GM12801 (cell line): ENCODE measurements around the gene CFAP157.

Experiments
- TF ChIP-seq, protein P1 (sequence below): IDR thresholded peaks from one replicate; pipeline ENCODE4 v1.5.1; 2011; ENCODE audit warnings: control low read depth; ENCODE audit not compliant: insufficient read length; ENCODE audit errors: extremely low read depth

CFAP157 gene

DNA sequence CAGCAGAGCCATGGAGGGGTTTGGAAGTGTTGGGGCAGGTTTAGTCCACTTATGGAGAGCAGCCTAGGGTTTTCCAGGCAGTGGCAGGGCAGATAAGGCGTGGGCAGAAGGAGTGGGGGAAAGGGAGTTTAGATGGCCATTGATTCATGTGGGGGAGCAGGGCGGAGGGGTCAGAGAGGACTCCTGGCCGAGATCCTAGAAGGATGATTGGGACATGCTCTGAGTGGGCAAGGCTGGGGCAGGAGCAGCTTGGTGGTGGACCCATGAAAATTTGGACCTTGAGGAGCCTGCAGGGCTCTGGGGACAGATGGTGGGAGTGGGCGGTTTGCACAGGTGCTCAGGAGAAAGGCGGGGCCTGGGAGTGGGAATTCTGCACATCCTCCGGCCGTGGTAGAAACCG lies 46.4 kb downstream of the CFAP157 start:
- TF ChIP-seq, protein P1, sequence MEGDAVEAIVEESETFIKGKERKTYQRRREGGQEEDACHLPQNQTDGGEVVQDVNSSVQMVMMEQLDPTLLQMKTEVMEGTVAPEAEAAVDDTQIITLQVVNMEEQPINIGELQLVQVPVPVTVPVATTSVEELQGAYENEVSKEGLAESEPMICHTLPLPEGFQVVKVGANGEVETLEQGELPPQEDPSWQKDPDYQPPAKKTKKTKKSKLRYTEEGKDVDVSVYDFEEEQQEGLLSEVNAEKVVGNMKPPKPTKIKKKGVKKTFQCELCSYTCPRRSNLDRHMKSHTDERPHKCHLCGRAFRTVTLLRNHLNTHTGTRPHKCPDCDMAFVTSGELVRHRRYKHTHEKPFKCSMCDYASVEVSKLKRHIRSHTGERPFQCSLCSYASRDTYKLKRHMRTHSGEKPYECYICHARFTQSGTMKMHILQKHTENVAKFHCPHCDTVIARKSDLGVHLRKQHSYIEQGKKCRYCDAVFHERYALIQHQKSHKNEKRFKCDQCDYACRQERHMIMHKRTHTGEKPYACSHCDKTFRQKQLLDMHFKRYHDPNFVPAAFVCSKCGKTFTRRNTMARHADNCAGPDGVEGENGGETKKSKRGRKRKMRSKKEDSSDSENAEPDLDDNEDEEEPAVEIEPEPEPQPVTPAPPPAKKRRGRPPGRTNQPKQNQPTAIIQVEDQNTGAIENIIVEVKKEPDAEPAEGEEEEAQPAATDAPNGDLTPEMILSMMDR, result no peak

GRCh38 chr9:127753622-127754021 lies 46.8 kb downstream of the CFAP157 start:
- TF ChIP-seq, protein P1, result no peak

GRCh38 chr9:127754099-127755060 lies 47.6 kb downstream of the CFAP157 start:
- TF ChIP-seq, protein P1, result no peak

- TF ChIP-seq, protein P1, result no peak
Observed at GRCh38 chr9:127755061-127756060, 48.6 kb downstream of the CFAP157 start.

- TF ChIP-seq, protein P1, result no peak
Observed at GRCh38 chr9:127756233-127756632, 49.4 kb downstream of the CFAP157 start.

GRCh38 chr9:127758843-127759242 lies 52.1 kb downstream of the CFAP157 start:
- TF ChIP-seq, protein P1, result no peak

- TF ChIP-seq, protein P1, result no peak
Observed at GRCh38 chr9:127761061-127761460, 54.3 kb downstream of the CFAP157 start.
